NCI-H526 (cell line): ENCODE data around the gene SMYD3.

Experiments
- DNase-seq, 2 experiments: peaks; one replicate each; lab custom pipeline; 2025; lab: John Stamatoyannopoulos, UW

Gene SMYD3

DNA sequence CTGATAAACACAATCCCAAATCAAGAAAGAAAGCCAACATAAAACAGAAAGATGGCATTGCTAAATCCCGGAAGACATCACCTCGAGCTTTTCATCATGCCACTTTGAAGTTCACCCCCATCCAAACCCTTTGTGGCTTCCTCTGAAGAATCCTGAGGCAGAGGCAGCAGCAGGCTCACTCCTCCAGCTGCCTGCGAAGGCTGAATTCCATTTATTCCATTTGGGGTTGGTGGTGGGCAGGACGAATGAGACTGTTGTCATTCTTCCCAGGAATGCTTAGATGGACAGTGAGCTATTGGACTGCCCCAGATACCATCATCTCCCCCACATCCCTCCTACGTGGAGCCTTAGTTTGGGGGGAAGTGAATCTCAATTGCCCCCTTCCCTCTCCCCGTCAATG is 437.5 kb downstream of the SMYD3 start:
- DNase-seq = no peak

- no peak for DNase-seq
These were observed 438.2 kb downstream of the SMYD3 start for GRCh38 chr1:246068619-246069509.

GRCh38 chr1:246068217-246068512 is 438.9 kb downstream of the SMYD3 start:
- DNase-seq = no peak

- no peak for DNase-seq
These were observed 439.5 kb downstream of the SMYD3 start for GRCh38 chr1:246067432-246068216.

DNA sequence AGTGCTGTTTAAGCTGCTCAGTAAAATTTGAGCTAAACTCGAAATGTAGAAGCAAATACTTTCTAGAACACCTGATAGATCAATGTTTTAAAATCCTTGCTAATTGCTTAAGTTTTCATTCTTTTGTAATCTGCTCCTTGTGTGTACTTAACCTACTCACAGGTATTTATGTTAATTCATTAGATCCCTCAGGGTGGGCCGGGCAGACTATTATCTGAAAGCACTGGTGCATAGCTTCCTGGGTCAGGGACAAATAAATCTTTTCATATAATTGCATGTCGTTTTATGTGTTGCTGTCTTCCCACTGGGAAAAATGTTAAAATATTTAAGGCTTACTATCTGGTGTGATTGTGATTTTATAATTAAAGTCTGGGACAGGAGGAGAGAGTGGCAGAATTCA is 440.5 kb downstream of the SMYD3 start:
- no peak for DNase-seq

DNA sequence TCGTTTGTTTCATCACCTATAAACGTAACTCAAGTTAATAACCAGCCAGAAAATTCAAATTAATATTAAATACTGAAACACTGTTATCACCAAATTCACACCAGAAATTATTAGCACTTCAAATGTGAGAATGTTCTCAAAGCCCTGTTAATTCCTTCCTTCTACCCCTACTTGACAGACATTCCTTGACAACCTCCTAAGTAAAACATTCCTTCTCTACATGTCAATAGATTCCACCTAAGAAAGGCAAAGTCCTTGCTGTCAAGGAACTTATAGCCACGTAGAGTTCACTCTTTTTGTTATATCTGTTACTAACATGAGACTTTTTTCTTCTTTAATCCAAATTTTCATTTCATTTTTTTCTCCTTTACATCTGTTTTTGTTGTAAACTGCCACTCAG is 441.5 kb downstream of the SMYD3 start:
- no peak for DNase-seq

DNA sequence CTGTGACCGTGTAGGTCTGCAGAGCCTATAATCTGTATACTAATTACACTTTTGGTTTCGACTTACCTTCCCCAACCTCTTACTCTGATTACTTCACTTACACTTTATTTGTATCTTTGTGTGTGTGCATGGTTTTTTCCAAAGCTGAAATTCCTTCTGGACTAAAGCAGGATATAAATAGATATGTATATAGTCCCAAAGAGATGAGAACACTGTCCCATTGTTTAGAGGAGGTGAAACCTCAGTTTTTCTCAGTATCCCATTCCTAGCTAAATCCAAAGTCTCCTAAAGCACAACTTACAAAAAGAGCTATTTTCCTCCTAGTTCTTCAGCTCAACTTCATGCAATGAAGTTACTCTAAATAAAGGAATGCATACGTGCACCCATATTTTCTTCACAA is 442.2 kb downstream of the SMYD3 start:
- no peak for DNase-seq

DNA sequence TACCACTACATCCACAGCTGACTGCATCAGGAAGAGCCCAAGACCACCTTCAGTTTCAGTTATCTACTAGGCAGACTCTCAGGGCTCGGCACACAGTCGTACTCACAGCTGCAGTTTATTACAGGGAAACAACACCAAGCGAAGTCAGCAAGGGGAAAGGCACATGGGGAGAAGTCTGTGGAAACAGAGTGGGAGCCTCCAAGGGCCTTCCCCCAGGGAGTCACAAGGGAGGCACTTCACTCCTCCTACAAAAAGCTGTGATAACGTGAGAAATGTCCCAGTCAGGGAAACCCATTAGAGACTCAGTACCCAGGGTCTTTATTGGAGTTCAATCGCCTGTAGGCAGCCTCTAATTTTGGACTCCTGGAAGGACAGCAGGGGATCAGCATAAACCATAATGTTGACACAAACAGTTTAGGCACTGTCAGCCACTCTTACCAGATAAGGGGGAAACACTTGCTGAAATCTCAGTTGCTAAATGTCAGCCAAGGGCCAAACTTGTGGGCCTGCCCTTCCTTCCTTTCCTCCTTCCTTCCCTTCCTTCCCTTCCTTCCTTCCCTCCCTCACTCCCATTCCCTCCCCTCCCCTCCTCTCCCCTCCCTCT is 444.0 kb downstream of the SMYD3 start:
- no peak for DNase-seq

- no peak for DNase-seq
These were observed 448.6 kb downstream of the SMYD3 start for GRCh38 chr1:246058466-246058865.

DNA sequence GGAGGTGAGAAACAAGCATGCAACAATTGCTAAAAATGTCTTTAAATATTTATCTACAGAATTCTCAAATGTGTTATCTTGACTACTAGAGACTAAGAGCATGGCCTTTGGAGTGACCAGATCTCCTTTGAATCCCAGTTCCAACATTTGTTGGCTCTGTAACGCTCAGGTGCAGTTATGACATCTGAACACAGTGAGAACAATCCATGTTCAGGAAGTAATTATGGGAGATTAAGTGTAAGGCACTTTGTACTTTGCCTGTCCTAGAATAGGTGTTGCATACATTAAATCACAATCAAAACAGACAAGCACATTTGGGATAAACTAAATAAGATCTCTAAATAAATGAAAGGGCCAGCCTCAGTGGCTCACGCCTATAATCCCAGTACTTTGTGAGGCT is 454.5 kb downstream of the SMYD3 start:
- no peak for DNase-seq

DNA sequence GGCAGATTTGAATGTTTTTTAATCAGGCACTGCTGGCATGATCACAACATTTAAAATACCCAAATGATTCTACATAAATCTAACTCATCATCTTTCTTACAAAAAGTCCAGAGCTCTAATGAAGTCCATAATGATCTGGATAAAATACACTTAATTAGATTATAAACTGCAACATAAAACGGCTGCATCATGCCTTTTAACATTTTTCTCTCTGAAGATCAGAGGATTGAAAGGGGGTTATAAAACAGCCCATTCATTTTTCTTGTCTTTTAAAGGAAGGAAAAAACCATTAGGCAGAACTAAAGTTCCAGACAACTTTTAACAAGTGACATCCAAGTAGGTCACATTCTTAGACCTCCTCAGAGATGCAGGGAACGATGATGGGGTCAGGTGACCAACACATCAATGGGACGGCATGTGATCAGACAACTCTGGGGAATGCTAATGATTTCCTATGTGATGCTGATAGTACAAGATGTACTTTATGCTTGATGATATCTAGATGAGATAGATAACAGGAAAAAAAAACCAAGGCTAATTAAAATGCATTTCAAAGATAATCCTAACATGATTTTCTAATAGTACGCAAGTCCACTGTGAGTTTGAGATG is 455.1 kb downstream of the SMYD3 start:
- no peak for DNase-seq

- no peak for DNase-seq
These were observed 458.4 kb downstream of the SMYD3 start for GRCh38 chr1:246048693-246049092.

GRCh38 chr1:246043556-246043955 is 463.5 kb downstream of the SMYD3 start:
- DNase-seq = no peak

DNA sequence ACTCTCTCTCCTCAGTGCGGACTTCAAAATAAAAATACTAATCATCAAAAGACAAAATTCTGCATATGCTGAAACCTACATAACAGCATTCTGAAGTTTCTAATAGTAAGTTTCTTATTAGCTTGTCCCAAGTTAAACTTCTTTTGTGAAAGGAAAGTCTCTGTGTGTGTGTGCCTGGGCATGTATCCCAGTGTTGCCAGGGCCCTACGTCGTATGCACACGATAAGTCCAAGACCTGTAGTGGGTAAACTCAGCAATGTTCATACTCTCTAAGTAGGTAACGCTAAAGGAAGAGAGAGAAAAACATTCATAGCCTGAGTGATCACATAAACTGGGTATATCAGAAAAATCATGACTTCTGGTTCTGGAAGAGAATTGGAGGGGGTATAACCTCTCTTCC is 465.7 kb downstream of the SMYD3 start:
- DNase-seq = no peak

GRCh38 chr1:246040200-246040890 is 466.7 kb downstream of the SMYD3 start:
- DNase-seq = no peak

GRCh38 chr1:246039584-246039983 is 467.5 kb downstream of the SMYD3 start:
- no peak for DNase-seq

DNA sequence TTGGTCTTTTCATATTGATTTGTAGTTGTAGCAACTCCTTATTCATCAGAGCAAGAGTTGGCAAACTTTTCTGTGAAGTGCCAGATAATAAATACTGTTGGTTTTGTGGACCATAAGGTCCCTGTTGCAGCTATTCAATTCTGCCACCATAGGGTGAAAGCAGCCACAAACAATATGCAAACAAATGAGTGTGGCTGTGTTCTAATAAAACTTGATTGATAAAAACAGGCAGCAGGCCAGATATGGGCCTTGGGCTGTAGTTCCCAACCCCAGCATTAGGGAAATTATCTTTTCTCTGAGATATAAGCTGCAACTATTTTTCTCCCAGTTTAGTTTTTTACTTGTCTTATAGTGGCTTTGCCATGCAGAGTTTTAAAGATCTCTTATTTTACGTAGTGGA is 469.2 kb downstream of the SMYD3 start:
- peak in 1 of 2 experiments; percentile 9 for DNase-seq

DNA sequence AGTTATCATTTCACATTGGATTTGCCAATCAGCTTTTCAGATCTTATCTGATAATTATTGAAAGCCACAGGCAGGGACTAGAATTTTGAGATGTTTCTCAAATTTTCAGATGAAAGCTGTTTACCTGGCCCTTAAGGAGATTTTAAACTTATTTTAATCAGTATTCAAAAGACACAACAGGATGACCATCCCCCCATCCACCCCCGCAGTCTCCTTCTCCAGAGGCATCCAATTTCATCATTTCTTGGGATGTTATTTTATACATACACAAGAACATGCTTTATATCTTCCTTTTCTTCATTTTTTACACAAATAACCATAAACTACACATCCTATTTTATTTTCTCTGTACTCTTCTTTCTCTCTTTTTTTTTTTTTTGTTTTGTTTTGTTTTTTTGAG is 470.9 kb downstream of the SMYD3 start:
- DNase-seq = no peak

DNA sequence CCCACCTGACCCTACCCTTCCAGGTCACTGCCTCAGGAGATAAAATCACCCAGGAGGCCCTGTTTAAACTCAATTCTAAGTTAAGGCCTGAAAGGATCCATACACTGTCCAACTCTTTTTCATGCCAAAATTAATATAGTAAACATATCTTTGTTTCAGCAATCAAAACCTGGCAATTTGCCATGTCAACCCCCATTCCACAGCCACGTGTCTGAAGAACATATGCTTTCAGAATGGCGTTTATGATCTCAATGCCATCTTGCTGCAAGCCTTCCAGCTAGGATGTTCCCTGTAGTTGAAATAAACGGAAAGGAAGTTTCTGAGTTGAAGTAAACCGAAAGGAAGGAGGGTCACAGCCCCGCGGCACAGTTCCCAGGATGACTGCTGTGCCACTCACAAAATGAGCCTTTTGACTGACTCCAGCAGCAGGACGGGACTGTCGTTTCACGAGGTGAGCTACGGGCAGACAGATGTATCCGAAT is 472.0 kb downstream of the SMYD3 start:
- DNase-seq = no peak

DNA sequence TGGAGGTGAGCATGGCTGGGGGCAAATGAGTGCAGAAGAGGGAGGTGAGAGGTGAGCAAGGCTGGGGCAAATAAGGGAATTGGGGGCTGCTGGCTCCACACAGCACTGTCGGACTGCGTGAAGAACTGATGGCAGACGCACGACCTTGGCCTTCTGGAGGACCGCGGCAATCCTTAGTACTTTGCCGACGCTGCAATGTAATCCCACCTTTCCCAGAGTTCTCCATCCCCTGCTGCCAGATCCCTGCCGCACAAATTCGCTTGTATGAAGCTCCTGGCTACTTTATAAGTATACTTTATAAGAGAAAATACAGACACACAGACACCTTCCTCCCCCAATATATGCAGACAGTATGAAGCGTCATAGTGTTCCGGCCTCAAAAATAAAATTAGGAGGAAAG is 472.4 kb downstream of the SMYD3 start:
- DNase-seq = no peak

- DNase-seq = no peak
These were observed 474.1 kb downstream of the SMYD3 start for GRCh38 chr1:246032984-246033383.

DNA sequence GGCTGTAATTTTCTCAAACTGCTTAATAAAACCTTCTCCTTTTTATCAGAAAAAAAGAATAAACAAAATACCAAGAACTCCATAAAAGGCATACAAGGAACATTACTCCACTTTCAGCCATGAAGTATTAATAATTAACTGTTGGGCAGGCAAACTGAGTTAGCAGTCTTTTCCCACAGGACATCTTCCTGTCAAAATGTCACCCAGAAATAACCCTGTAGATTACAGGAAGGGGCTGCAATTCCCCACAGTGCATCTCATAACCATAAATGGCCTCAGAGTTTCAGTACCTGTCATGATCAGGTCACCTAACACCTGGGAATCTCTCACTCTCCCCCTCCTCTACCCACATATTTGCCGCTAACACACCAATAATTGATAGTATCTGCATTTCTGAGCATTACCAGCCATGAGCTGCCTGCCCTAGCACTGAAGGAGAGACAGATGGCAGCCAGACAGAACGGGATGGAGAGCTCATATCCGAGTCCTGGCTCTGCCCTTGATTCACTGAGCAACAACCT is 475.0 kb downstream of the SMYD3 start:
- no peak for DNase-seq
